Hepatocyte (in vitro differentiated cells): ENCODE data around the gene ZNF280D.

Experiments
- EZH2 ChIP-seq: fragments of 200-600 bp; sonication (generic); IDR thresholded peaks from 2 replicates; pipeline ENCODE4 v1.6.1; 2016; ENCODE audit warnings: antibody characterized with exemption, mild to moderate bottlenecking, borderline replicate concordance
- EZH2phosphoT487 ChIP-seq: fragments of 200-600 bp; sonication (generic); IDR thresholded peaks from one replicate; pipeline ENCODE4 v1.6.1; 2018; ENCODE audit warnings: antibody characterized with exemption, mild to moderate bottlenecking, low read depth, moderate library complexity; ENCODE audit not compliant: unreplicated experiment, severe bottlenecking
- TF ChIP-seq, protein P1 (sequence below): fragments of 200-600 bp; sonication (generic); IDR thresholded peaks from 2 replicates; pipeline ENCODE4 v1.5.1; 2016; ENCODE audit warnings: antibody characterized with exemption, mild to moderate bottlenecking; ENCODE audit not compliant: poor library complexity

DNA sequence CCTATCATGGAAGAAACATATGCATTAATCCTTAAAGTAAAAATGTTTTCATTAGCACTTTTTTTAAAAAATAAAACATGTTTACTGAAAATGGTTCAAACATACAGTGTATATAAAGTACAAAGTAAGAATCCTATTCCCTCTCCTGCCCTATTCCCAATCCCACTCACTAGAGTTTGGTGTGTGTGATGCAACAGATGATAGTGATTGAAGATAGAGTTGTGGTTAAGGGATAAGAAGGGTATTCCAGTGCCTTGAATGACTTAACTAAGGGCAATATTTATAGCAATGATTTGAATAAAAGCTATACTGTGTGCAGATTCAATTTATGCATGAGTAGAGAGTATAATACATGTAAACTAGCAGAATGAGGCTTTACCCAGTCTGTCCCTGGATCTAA, 18.1 kb downstream of the ZNF280D start:
- TF ChIP-seq, protein P1, sequence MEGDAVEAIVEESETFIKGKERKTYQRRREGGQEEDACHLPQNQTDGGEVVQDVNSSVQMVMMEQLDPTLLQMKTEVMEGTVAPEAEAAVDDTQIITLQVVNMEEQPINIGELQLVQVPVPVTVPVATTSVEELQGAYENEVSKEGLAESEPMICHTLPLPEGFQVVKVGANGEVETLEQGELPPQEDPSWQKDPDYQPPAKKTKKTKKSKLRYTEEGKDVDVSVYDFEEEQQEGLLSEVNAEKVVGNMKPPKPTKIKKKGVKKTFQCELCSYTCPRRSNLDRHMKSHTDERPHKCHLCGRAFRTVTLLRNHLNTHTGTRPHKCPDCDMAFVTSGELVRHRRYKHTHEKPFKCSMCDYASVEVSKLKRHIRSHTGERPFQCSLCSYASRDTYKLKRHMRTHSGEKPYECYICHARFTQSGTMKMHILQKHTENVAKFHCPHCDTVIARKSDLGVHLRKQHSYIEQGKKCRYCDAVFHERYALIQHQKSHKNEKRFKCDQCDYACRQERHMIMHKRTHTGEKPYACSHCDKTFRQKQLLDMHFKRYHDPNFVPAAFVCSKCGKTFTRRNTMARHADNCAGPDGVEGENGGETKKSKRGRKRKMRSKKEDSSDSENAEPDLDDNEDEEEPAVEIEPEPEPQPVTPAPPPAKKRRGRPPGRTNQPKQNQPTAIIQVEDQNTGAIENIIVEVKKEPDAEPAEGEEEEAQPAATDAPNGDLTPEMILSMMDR, result no peak
- no peak for TF ChIP-seq EZH2phosphoT487
- no peak for TF ChIP-seq EZH2
